Tibial artery (tissue), 4 donors: ENCODE measurements around the gene ZNF467.

Source experiments
- DNase-seq, 2 donors: peaks; one replicate each; pipeline ENCODE4 v3.0.0-alpha.2; 2019
- H3K27ac ChIP-seq, 2 donors: fragments of 200-600 bp; sonication (generic) in 1 of 2; 1 replicate in 1 of 2; 2 replicates in 1 of 2; pipeline ENCODE4 v1.5.1; 2018 to 2019; ENCODE audit warnings: mild to moderate bottlenecking in 1 of 2
- H3K27me3 ChIP-seq, 2 donors: fragments of 200-600 bp; sonication (generic) in 1 of 2; one replicate each; pipeline versions ENCODE4 v1.5.1 to v1.6.0; 2016 to 2019
- H3K36me3 ChIP-seq, 3 donors: fragments of 200-600 bp; sonication (generic) in 2 of 3; one replicate each; pipeline ENCODE4 v1.5.1; 2016 to 2019; ENCODE audit warnings: mild to moderate bottlenecking in 2 of 3
- H3K4me1 ChIP-seq, 4 donors: fragments of 200-600 bp; sonication (generic) in 2 of 4; 1 replicate in 3 of 4; 2 replicates in 1 of 4; pipeline ENCODE4 v1.5.1; 2016 to 2019
- H3K4me3 ChIP-seq, 2 donors: fragments of 200-600 bp; sonication (generic) in 1 of 2; 1 replicate in 1 of 2; 2 replicates in 1 of 2; pipeline ENCODE4 v1.5.1; 2018 to 2019; ENCODE audit warnings: mild to moderate bottlenecking in 2 of 2
- H3K9me3 ChIP-seq, 3 donors: fragments of 200-600 bp; sonication (generic) in 1 of 3; one replicate each; pipeline ENCODE4 v1.5.1; 2016 to 2019
- intact Hi-C: fragments of 100-400 bp; cut with DNase I; formaldehyde crosslinking; loops from one replicate; pipeline ENCODE4 v1.15.0; 2023; ENCODE audit warnings: low total_unique reads
- TF ChIP-seq, protein P1 (sequence below), 2 experiments: fragments of 200-600 bp in 1 of 2; fragments of 450-650 bp in 1 of 2; IDR thresholded peaks; one replicate each; pipeline ENCODE4 v1.5.1; 2017 to 2019; ENCODE audit warnings: antibody characterized with exemption in 2 of 2, mild to moderate bottlenecking in 1 of 2, moderate library complexity in 1 of 2

Gene ZNF467

GRCh38 chr7:149819141-149819960 is 46.0 kb upstream of the ZNF467 start:
- TF ChIP-seq, protein P1, sequence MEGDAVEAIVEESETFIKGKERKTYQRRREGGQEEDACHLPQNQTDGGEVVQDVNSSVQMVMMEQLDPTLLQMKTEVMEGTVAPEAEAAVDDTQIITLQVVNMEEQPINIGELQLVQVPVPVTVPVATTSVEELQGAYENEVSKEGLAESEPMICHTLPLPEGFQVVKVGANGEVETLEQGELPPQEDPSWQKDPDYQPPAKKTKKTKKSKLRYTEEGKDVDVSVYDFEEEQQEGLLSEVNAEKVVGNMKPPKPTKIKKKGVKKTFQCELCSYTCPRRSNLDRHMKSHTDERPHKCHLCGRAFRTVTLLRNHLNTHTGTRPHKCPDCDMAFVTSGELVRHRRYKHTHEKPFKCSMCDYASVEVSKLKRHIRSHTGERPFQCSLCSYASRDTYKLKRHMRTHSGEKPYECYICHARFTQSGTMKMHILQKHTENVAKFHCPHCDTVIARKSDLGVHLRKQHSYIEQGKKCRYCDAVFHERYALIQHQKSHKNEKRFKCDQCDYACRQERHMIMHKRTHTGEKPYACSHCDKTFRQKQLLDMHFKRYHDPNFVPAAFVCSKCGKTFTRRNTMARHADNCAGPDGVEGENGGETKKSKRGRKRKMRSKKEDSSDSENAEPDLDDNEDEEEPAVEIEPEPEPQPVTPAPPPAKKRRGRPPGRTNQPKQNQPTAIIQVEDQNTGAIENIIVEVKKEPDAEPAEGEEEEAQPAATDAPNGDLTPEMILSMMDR (IDR thresholded peaks at IDR 0.05): no peak
- intact Hi-C loops: no loop called here

GRCh38 chr7:149818536-149818840 is 45.1 kb upstream of the ZNF467 start:
- no peak overlapping the region for H3K27ac ChIP-seq
- H3K4me3 ChIP-seq: no peak overlapping the region
- TF ChIP-seq, protein P1 (IDR thresholded peaks at IDR 0.05): no peak
- H3K9me3 ChIP-seq: no peaks in the 10 kb centered on the region
- DNase-seq: no peak
- no peaks in the 10 kb centered on the region for H3K4me1 ChIP-seq
- H3K36me3 ChIP-seq: no peaks in the 10 kb centered on the region
- H3K27me3 ChIP-seq: peaks cover 0 to 32% of the 10 kb centered on the region in 2 donors
- intact Hi-C loops: no loop called here

More at GRCh38 chr7:149819141-149819960, 46.0 kb upstream of the ZNF467 start:
- Histone ChIP-seq H3K27ac (no peak overlapping the region), H3K4me1 (no peaks in the 10 kb centered on the region), H3K36me3 (no peaks in the 10 kb centered on the region), H3K4me3 (no peak overlapping the region), H3K9me3 (no peaks in the 10 kb centered on the region), H3K27me3 (peaks cover 0 to 36% of the 10 kb centered on the region in 2 donors)
- DNase-seq: no peak

GRCh38 chr7:149817836-149818535 is 44.6 kb upstream of the ZNF467 start:
- TF ChIP-seq, protein P1 (IDR thresholded peaks at IDR 0.05): no peak
- no peaks in the 10 kb centered on the region for H3K36me3 ChIP-seq
- H3K4me3 ChIP-seq: no peak overlapping the region
- peaks cover 0 to 32% of the 10 kb centered on the region in 2 donors for H3K27me3 ChIP-seq
- H3K4me1 ChIP-seq: no peaks in the 10 kb centered on the region
- intact Hi-C loops: no loop called here
- H3K9me3 ChIP-seq: no peaks in the 10 kb centered on the region
- DNase-seq: no peak
- no peak overlapping the region for H3K27ac ChIP-seq

GRCh38 chr7:149817301-149817771 is 43.9 kb upstream of the ZNF467 start:
- no peaks in the 10 kb centered on the region for H3K9me3 ChIP-seq
- TF ChIP-seq, protein P1 (IDR thresholded peaks at IDR 0.05): no peak

DNA sequence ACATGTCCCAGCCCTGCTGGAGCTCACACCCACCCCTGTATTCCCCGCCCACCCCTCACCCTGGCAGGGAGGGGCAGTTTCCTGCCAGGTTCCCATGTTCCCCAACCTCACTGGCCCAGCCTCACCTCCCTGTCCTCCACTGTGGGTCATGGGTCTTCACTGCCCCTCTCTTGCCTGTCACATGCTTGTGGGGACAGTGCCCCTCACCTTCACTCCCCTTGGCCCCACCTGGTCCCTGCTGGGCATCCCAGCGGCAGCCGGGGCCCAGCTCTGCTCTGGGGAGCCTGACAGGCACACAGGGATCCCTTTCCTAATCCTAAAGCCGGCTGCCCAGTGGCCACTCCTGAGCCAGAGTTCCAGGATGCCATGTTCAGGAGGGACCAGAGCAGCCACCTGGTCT is 43.4 kb upstream of the ZNF467 start:
- TF ChIP-seq, protein P1 (IDR thresholded peaks at IDR 0.05): no peak
- no peaks in the 10 kb centered on the region for H3K36me3 ChIP-seq
- no peaks in the 10 kb centered on the region for H3K9me3 ChIP-seq
- no peak overlapping the region for H3K4me3 ChIP-seq
- H3K27me3 ChIP-seq: peaks cover 0 to 35% of the 10 kb centered on the region in 2 donors
- intact Hi-C loops: no loop called here
- no peak for DNase-seq
- no peaks in the 10 kb centered on the region for H3K4me1 ChIP-seq
- no peak overlapping the region for H3K27ac ChIP-seq

More at GRCh38 chr7:149817301-149817771, 43.9 kb upstream of the ZNF467 start:
- intact Hi-C loops: no loop called here
- peaks cover 0 to 30% of the 10 kb centered on the region in 2 donors for H3K27me3 ChIP-seq
- H3K27ac ChIP-seq: no peak overlapping the region
- no peak overlapping the region for H3K4me3 ChIP-seq
- no peaks in the 10 kb centered on the region for H3K4me1 ChIP-seq
- no peak for DNase-seq
- H3K36me3 ChIP-seq: no peaks in the 10 kb centered on the region
